IMR-90 (cell line): ENCODE measurements around the gene CCDC51. TPM values are rescaled to one million over a fixed set of nuclear protein-coding genes. Genes with fewer than 3 reads are reported as not detected.

Experiments
- ATAC-seq: fragments of 200-7000 bp; cut with Tn5 transposase; 2 replicates; pipeline ENCODE4 v1.9.1; 2020; ENCODE audit warnings: low read depth, mild to moderate bottlenecking, moderate library complexity
- BruUV-seq: library from RNA; stranded (reverse); fragments of 400-500 nt; replicated peaks from 2 replicates; lab custom pipeline; 2021; lab: Mats Ljungman, UMichigan
- CTCF ChIA-PET: fragments of 300-600 bp; formaldehyde crosslinking; extraction: SDS; loops from one replicate; lab custom pipeline; 2021; ENCODE audit warnings: antibody characterized with exemption; lab: Yijun Ruan, JAX
- POLR2A ChIA-PET: fragments of 300-600 bp; sonication (Branson Sonifier 250); formaldehyde crosslinking; loops from one replicate; lab custom pipeline; 2022; ENCODE audit warnings: antibody characterized with exemption; ENCODE audit not compliant: unreplicated experiment; lab: Charles Lee
- DNase-seq: peaks from one replicate; pipeline ENCODE4 v3.0.0; 2013
- H2AFZ ChIP-seq: replicated peaks from 2 replicates; pipeline ENCODE3; 2013; ENCODE audit warnings: low read length, mild to moderate bottlenecking; ENCODE audit not compliant: poor library complexity
- H2AK5ac ChIP-seq: 2 replicates; pipeline ENCODE4 v1.6.1; 2013; ENCODE audit warnings: low read depth, low read length, inconsistent platforms
- H2AK9ac ChIP-seq: replicated peaks from 2 replicates; pipeline ENCODE3; 2013; ENCODE audit warnings: mild to moderate bottlenecking, low read depth, low read length, moderate library complexity; ENCODE audit not compliant: poor library complexity
- H2BK120ac ChIP-seq: 2 replicates; pipeline ENCODE4 v1.6.1; 2013; ENCODE audit warnings: low read depth, low read length, inconsistent platforms
- H2BK15ac ChIP-seq: 3 replicates; pipeline ENCODE4 v1.6.1; 2013; ENCODE audit warnings: low read depth, low read length, inconsistent platforms
- H2BK20ac ChIP-seq: 2 replicates; pipeline ENCODE4 v1.6.1; 2013; ENCODE audit warnings: low read depth, mild to moderate bottlenecking, inconsistent platforms, low read length, moderate library complexity
- H2BK5ac ChIP-seq: 2 replicates; pipeline ENCODE4 v1.6.1; 2013; ENCODE audit warnings: mild to moderate bottlenecking, low read depth, low read length, inconsistent platforms; ENCODE audit not compliant: poor library complexity, severe bottlenecking
- H3K14ac ChIP-seq: replicated peaks from 2 replicates; pipeline ENCODE4 v1.6.1; 2013; ENCODE audit warnings: low read depth, low read length, inconsistent platforms
- H3K18ac ChIP-seq: 2 replicates; pipeline ENCODE4 v1.6.1; 2013; ENCODE audit warnings: low read depth, low read length, control low read depth
- H3K23ac ChIP-seq: 2 replicates; pipeline ENCODE4 v1.6.1; 2013; ENCODE audit warnings: low read depth, low read length, inconsistent platforms
- H3K27ac ChIP-seq: 2 replicates; pipeline ENCODE4 v1.5.1; 2013; ENCODE audit warnings: mild to moderate bottlenecking, control low read depth, low read length; ENCODE audit not compliant: insufficient read depth
- H3K27me3 ChIP-seq: 2 replicates; pipeline ENCODE4 v1.6.1; 2013; ENCODE audit warnings: low read length; ENCODE audit not compliant: control insufficient read depth, insufficient read depth
- H3K36me3 ChIP-seq: 2 replicates; pipeline ENCODE4 v1.6.1; 2013; ENCODE audit warnings: low read length, mixed read lengths; ENCODE audit not compliant: control insufficient read depth, insufficient read depth
- H3K4ac ChIP-seq: 2 replicates; pipeline ENCODE4 v1.6.1; 2013; ENCODE audit warnings: low read depth, low read length, inconsistent platforms
- H3K4me1 ChIP-seq: 2 replicates; pipeline ENCODE4 v1.6.1; 2013; ENCODE audit warnings: low read length, mixed read lengths; ENCODE audit not compliant: control insufficient read depth, insufficient read depth
- H3K4me2 ChIP-seq: 2 replicates; pipeline ENCODE4 v1.6.1; 2013; ENCODE audit warnings: low read depth, mild to moderate bottlenecking, control low read depth, low read length, moderate library complexity
- H3K4me3 ChIP-seq: 2 replicates; pipeline ENCODE4 v1.5.1; 2013; ENCODE audit warnings: low read depth, mild to moderate bottlenecking, control low read depth, low read length, moderate library complexity; ENCODE audit not compliant: insufficient read depth
- H3K56ac ChIP-seq: 2 replicates; pipeline ENCODE4 v1.6.1; 2013; ENCODE audit warnings: low read length, inconsistent platforms; ENCODE audit not compliant: insufficient read depth; ENCODE audit errors: extremely low read depth
- H3K79me1 ChIP-seq, 2 experiments: 2 replicates each; pipeline ENCODE4 v1.6.1; 2013; ENCODE audit warnings: low read length in 2 of 2, inconsistent platforms in 1 of 2, low read depth in 1 of 2
- H3K9ac ChIP-seq: 2 replicates; pipeline ENCODE4 v1.6.1; 2013; ENCODE audit warnings: low read depth, low read length, control low read depth
- H3K9me1 ChIP-seq: 2 replicates; pipeline ENCODE4 v1.6.1; 2013; ENCODE audit warnings: low read length, inconsistent platforms; ENCODE audit not compliant: insufficient read depth
- H3K9me3 ChIP-seq: 2 replicates; pipeline ENCODE4 v1.6.1; 2013; ENCODE audit warnings: low read length; ENCODE audit not compliant: control insufficient read depth, insufficient read depth
- H4K20me1 ChIP-seq: 2 replicates; pipeline ENCODE4 v1.6.1; 2013; ENCODE audit warnings: low read length, inconsistent platforms; ENCODE audit not compliant: insufficient read depth
- H4K5ac ChIP-seq: 2 replicates; pipeline ENCODE4 v1.6.1; 2013; ENCODE audit warnings: mild to moderate bottlenecking, low read depth, low read length, control low read depth
- H4K8ac ChIP-seq, 2 experiments: 2 replicates each; pipeline ENCODE4 v1.6.1; 2013; ENCODE audit warnings: low read depth in 2 of 2, low read length in 2 of 2, control low read depth in 1 of 2, inconsistent platforms in 1 of 2
- H4K91ac ChIP-seq: 2 replicates; pipeline ENCODE4 v1.6.1; 2013; ENCODE audit warnings: low read depth, low read length, inconsistent platforms; ENCODE audit not compliant: insufficient read depth
- BHLHE40 ChIP-seq: fragments of 150-350 bp; IDR thresholded peaks from 2 replicates; pipeline ENCODE4 v1.6.1; 2016; ENCODE audit warnings: mild to moderate bottlenecking, low read depth, low read length
- MAFK ChIP-seq: IDR thresholded peaks from 2 replicates; pipeline ENCODE4 v1.6.1; 2012; ENCODE audit warnings: low read depth, low read length, improper control_type of control experiment
- POLR2A ChIP-seq: IDR thresholded peaks from 2 replicates; pipeline ENCODE4 v1.6.1; 2012; ENCODE audit warnings: mild to moderate bottlenecking, low read depth, low read length
- RAD21 ChIP-seq: IDR thresholded peaks from 2 replicates; pipeline ENCODE4 v1.6.1; 2012; ENCODE audit warnings: low read length, improper control_type of control experiment
- SMC3 ChIP-seq: fragments of 150-350 bp; IDR thresholded peaks from 2 replicates; pipeline ENCODE4 v1.6.1; 2016; ENCODE audit warnings: low read depth, mild to moderate bottlenecking, antibody characterized with exemption, low read length, moderate library complexity
- WGBS, 2 experiments: methylation state at CpG; one replicate each; pipeline versions ENCODE4 v1.1.5 to v1.1.7; 2013; ENCODE audit warnings: missing lambda C conversion rate in 2 of 2; ENCODE audit not compliant: insufficient read length in 1 of 2; ENCODE audit errors: extremely low coverage in 2 of 2; 5-methylcytosine and 5-hydroxymethylcytosine counted together
- dilution Hi-C: fragments of 300-500 bp; cut with HindIII; formaldehyde crosslinking; loops from one replicate; pipeline ENCODE4 v1.14.3; 2018; ENCODE audit warnings: low sequenced_read_pairs; ENCODE audit not compliant: unreplicated experiment
- in situ Hi-C: fragments of 300-500 bp; cut with MboI; formaldehyde crosslinking; loops from 3 replicates; pipeline ENCODE4 v1.14.3; 2019; ENCODE audit warnings: low sequenced_read_pairs, inconsistent platforms, mixed read lengths
- intact Hi-C: fragments of 100-400 bp; cut with micrococcal nuclease; formaldehyde crosslinking; loops from 2 replicates; pipeline ENCODE4 v1.10.0; 2022
- polyA plus RNA-seq, 3 experiments: library from polyadenylated mRNA; depleted of rRNA; stranded (reverse); fragments of >200 nt; gene quantifications; 2 replicates each; pipeline ENCODE4 v1.2.3, GENCODE V29; 2012; ENCODE audit warnings: low replicate concordance in 1 of 3
- total RNA-seq: library from RNA; depleted of rRNA; stranded (reverse); fragments of >200 nt; gene quantifications from 2 replicates; pipeline ENCODE4 v1.2.3, GENCODE V29; 2012
- TF ChIP-seq, protein P1 (sequence below): conservative IDR thresholded peaks from 2 replicates; pipeline ENCODE4 v1.5.1; 2012; ENCODE audit warnings: mild to moderate bottlenecking, low read depth, low read length, improper control_type of control experiment

CCDC51 gene
- total and polyA plus RNA-seq, 2 of the 4 experiments (the other 2 are of a cell fraction) = 11.0 to 16.1 TPM

DNA sequence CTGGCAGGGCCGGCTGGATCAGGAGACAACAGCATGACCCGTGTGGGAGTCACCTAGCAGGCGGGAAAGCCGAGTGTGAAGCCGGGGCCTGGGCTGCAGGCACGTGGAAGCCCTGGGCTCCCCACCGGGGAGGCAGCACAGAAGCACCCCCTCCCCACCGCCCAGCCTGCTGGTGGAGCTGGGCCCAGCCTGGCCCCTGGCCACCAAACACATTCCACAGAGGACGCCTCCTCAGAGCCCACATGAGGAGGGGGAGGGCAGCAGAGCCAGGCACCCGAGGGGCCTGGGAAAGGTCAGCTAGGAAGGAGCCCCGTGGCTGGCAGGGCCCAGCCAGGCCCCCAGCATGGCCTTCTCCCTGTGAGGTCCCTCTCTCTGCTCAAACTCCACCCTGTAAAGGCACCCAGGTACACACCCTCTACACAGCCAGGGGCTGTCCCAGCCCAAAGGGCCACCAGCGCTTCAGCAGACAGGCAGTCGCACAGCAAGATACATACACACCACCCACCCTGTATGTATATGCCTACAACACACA lies 14.6 kb downstream of the CCDC51 start:
- H3K4me2 ChIP-seq = no peak overlapping the region; the same call in 1 of the 2 replicates
- H2AK5ac ChIP-seq = peak overlapping the region; percentile 63
- ChIA-PET POLR2A (no interaction called here), CTCF (interaction anchor here (1.9 kb wide), 1 partner anchor 11 kb away, joined by 4 read pairs; no protein-coding TSS in a partner anchor)
- intact Hi-C loops (no loop called here), in situ Hi-C loops (no loop called here), dilution Hi-C loops (no loop called here)
- no peak overlapping the region for H2BK15ac ChIP-seq
- peak overlapping the region; percentile 79; the same call in 1 of the 2 replicates for H3K23ac ChIP-seq
- 10% methylated on average over 2 of the region's 13 CpGs; no CpG with 5 or more reads in 1 of the 2 experiments for WGBS, 2 experiments
- peaks cover 30% of the 10 kb centered on the region for H4K20me1 ChIP-seq
- no peak overlapping the region for H3K4me3 ChIP-seq
- peaks cover 10% of the 10 kb centered on the region; the same call in 1 of the 2 replicates for H3K36me3 ChIP-seq
- H3K4ac ChIP-seq = no peak overlapping the region; the same call in 1 of the 2 replicates
- H4K5ac ChIP-seq = no peak overlapping the region
- H3K79me1 ChIP-seq = peaks cover 25 to 68% of the 10 kb centered on the region in 2 experiments; a peak in 3 of 4 replicates
- H2BK5ac ChIP-seq = no peak overlapping the region
- no peak overlapping the region for H2AK9ac ChIP-seq
- peaks cover 29% of the 10 kb centered on the region for H3K4me1 ChIP-seq
- DNase-seq = no peak
- no peak overlapping the region for H4K91ac ChIP-seq
- H3K14ac ChIP-seq = no peak overlapping the region
- ATAC-seq = no peak
- H3K56ac ChIP-seq = no peak overlapping the region
- H3K18ac ChIP-seq = no peak overlapping the region
- peaks cover 16% of the 10 kb centered on the region for H3K9me1 ChIP-seq
- no peak overlapping the region for H4K8ac ChIP-seq
- H2BK120ac ChIP-seq = no peak overlapping the region
- H3K27me3 ChIP-seq = no peaks in the 10 kb centered on the region
- H3K27ac ChIP-seq = 0 out of 2 replicates have a peak overlapping the region, but pooled peaks have one; percentile 12
- H2AFZ ChIP-seq = no peak overlapping the region
- H2BK20ac ChIP-seq = no peak overlapping the region; the same call in 1 of the 2 replicates
- no peaks in the 10 kb centered on the region for H3K9me3 ChIP-seq
- H3K9ac ChIP-seq = no peak overlapping the region
- BruUV-seq = no TSS peak
- TF ChIP-seq RAD21 (no peak), BHLHE40 (no peak), POLR2A (no peak), MAFK (no peak), SMC3 (no peak)
- TF ChIP-seq, protein P1, sequence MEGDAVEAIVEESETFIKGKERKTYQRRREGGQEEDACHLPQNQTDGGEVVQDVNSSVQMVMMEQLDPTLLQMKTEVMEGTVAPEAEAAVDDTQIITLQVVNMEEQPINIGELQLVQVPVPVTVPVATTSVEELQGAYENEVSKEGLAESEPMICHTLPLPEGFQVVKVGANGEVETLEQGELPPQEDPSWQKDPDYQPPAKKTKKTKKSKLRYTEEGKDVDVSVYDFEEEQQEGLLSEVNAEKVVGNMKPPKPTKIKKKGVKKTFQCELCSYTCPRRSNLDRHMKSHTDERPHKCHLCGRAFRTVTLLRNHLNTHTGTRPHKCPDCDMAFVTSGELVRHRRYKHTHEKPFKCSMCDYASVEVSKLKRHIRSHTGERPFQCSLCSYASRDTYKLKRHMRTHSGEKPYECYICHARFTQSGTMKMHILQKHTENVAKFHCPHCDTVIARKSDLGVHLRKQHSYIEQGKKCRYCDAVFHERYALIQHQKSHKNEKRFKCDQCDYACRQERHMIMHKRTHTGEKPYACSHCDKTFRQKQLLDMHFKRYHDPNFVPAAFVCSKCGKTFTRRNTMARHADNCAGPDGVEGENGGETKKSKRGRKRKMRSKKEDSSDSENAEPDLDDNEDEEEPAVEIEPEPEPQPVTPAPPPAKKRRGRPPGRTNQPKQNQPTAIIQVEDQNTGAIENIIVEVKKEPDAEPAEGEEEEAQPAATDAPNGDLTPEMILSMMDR = no peak
